ENCODE measurements around the gene ASXL2. TPM values are rescaled to one million over a fixed set of nuclear protein-coding genes. Genes with fewer than 3 reads are reported as not detected.

Gene ASXL2
- total and polyA plus RNA-seq, 2 of the 13 experiments (the other 11 are each of a cell fraction or from before 2014, with no cell fraction given): 12.1 to 19.2 TPM

- TF ChIP-seq BRF2 (CRISPR knock-in tag; IDR thresholded peaks at IDR 0.05) (no peak), ZNF350 (CRISPR knock-in tag; IDR thresholded peaks at IDR 0.05; ENCODE audit: borderline replicate concordance, low read depth) (no peak), MED13 (CRISPR knock-in tag; IDR thresholded peaks at IDR 0.05) (no peak), U2AF2 (IDR thresholded peaks at IDR 0.05; ENCODE audit: low read depth, low read length) (no peak), MLX (CRISPR knock-in tag; IDR thresholded peaks at IDR 0.05) (peak; percentile 88), NCOR1 (IDR thresholded peaks at IDR 0.05; ENCODE audit: borderline replicate concordance, low read length) (peak; percentile 86; the same call in 1 of the 2 replicates), TEAD3 (CRISPR knock-in tag; optimal IDR thresholded peaks at IDR 0.05; ENCODE audit: borderline replicate concordance) (peak; percentile 21), RFX5 (IDR thresholded peaks at IDR 0.05; ENCODE audit: low read depth, low read length) (no peak), ZNF7 (CRISPR knock-in tag; IDR thresholded peaks at IDR 0.05) (no peak), ZNF468 (CRISPR knock-in tag; IDR thresholded peaks at IDR 0.05) (no peak), EEA1 (CRISPR knock-in tag; IDR thresholded peaks at IDR 0.05; ENCODE audit: borderline replicate concordance) (no peak), SP4 (CRISPR knock-in tag; IDR thresholded peaks at IDR 0.05) (no peak), TCF12 (IDR thresholded peaks at IDR 0.05) (no peak), TCF12 (CRISPR knock-in tag; IDR thresholded peaks at IDR 0.05) (no peak), KDM6A (CRISPR knock-in tag; IDR thresholded peaks at IDR 0.05; ENCODE audit: low read depth) (no peak), ZNF460 (CRISPR knock-in tag; IDR thresholded peaks at IDR 0.05; ENCODE audit: borderline replicate concordance) (no peak), ZNF614 (CRISPR knock-in tag; IDR thresholded peaks at IDR 0.05; ENCODE audit: borderline replicate concordance) (no peak), ZNF75D (CRISPR knock-in tag; IDR thresholded peaks at IDR 0.05; ENCODE audit: borderline replicate concordance) (no peak), MXI1 (IDR thresholded peaks at IDR 0.05; ENCODE audit: borderline replicate concordance, low read depth, low read length) (no peak; the same call in 2 of the 3 replicates), ZNF772 (CRISPR knock-in tag; IDR thresholded peaks at IDR 0.05) (no peak), MEF2D (CRISPR knock-in tag; IDR thresholded peaks at IDR 0.05) (no peak), MXD4 (CRISPR knock-in tag; IDR thresholded peaks at IDR 0.05) (no peak), SALL2 (CRISPR knock-in tag; IDR thresholded peaks at IDR 0.05) (no peak), POGZ (CRISPR knock-in tag; IDR thresholded peaks at IDR 0.05) (peak; percentile 65; the same call in 1 of the 2 replicates), AGO1 (IDR thresholded peaks at IDR 0.05; ENCODE audit: low read depth, low read length, poor library complexity, severe bottlenecking) (no peak), ZNF205 (CRISPR knock-in tag; IDR thresholded peaks at IDR 0.05) (no peak; the same call in 1 of the 2 replicates), ATF6 (CRISPR knock-in tag; conservative IDR thresholded peaks at IDR 0.05) (no peak), GPBP1L1 (CRISPR knock-in tag; IDR thresholded peaks at IDR 0.05) (no peak)
Measured at GRCh38 chr2:25692737-25693445, 185.4 kb downstream of the ASXL2 start (continued).
